ENCODE measurements around the gene TREML4. TPM values are rescaled to one million over a fixed set of nuclear protein-coding genes. Genes with fewer than 3 reads are reported as not detected.

Gene TREML4
- polyA plus RNA-seq, 2 of the 4 experiments (the other 2 are of a cell fraction) = not detected

GRCh38 chr6:41228616-41229015 is 467 bp downstream of the TREML4 start:
- Histone ChIP-seq H3K4me3 (no peak overlapping the region), H3K27ac (no peak overlapping the region), H3K4me1 (no peaks in the 10 kb centered on the region), H3K9me3 (no peaks in the 10 kb centered on the region), H3K4me2 (no peak overlapping the region)
- WGBS (ENCODE audit: missing lambda C conversion rate) = 46% methylated on average over 3 of the region's 5 CpGs
- ATAC-seq (no peak), FAIRE-seq (no peak), DNase-seq (ENCODE audit: low read depth in 1 of 2, low spot score in 1 of 2) (peak in 1 of 2 experiments; percentile 37)
- peak; percentile 20 for TF ChIP-seq MAFK (IDR thresholded peaks at IDR 0.05; ENCODE audit: partially characterized antibody)
- no peak for TF ChIP-seq RCOR1 (IDR thresholded peaks at IDR 0.05; ENCODE audit: low read depth, low read length)
- POLR2A ChIA-PET = no interaction called here
- CTCF ChIA-PET = no interaction called here

GRCh38 chr6:41229721-41230120 is 1.6 kb downstream of the TREML4 start:
- TF ChIP-seq ZSCAN20 (CRISPR knock-in tag; IDR thresholded peaks at IDR 0.05) (no peak), HES2 (IDR thresholded peaks at IDR 0.05) (no peak), FOXS1 (CRISPR knock-in tag; IDR thresholded peaks at IDR 0.05) (no peak), ATOH8 (CRISPR knock-in tag; IDR thresholded peaks at IDR 0.05; ENCODE audit: low read depth) (no peak), PHF8 (IDR thresholded peaks at IDR 0.05; ENCODE audit: borderline replicate concordance, low read depth) (no peak), CTCF (IDR thresholded peaks at IDR 0.05) (no peak), CBX2 (IDR thresholded peaks at IDR 0.05; ENCODE audit: borderline replicate concordance, low read depth) (no peak), FOSL2 (IDR thresholded peaks at IDR 0.05) (no peak), FOSL2 (CRISPR knock-in tag; IDR thresholded peaks at IDR 0.05) (no peak), NPAS2 (CRISPR knock-in tag; IDR thresholded peaks at IDR 0.05; ENCODE audit: borderline replicate concordance) (no peak), RARB (CRISPR knock-in tag; IDR thresholded peaks at IDR 0.05) (no peak), RFX5 (IDR thresholded peaks at IDR 0.05) (no peak), ZC3H11A (IDR thresholded peaks at IDR 0.05) (no peak), KDM1A (IDR thresholded peaks at IDR 0.05; ENCODE audit: low read depth) (no peak), MAFK (IDR thresholded peaks at IDR 0.05; ENCODE audit: partially characterized antibody) (no peak), NFE2L2 (conservative IDR thresholded peaks at IDR 0.05; ENCODE audit: low read length) (no peak), BHLHE40 (IDR thresholded peaks at IDR 0.05; ENCODE audit: low read depth, low read length) (no peak)
- no peak overlapping the region for H3K4me2 ChIP-seq
- no peak overlapping the region for H3K27ac ChIP-seq
- no peak overlapping the region for H3K4me3 ChIP-seq
- CTCF ChIA-PET = no interaction called here
- no peaks in the 10 kb centered on the region for H3K4me1 ChIP-seq
- ATAC-seq (no peak), DNase-seq (ENCODE audit: low read depth in 1 of 2, low spot score in 1 of 2) (no peak), FAIRE-seq (no peak)
- POLR2A ChIA-PET = no interaction called here
- WGBS (ENCODE audit: missing lambda C conversion rate) = 45% methylated on average over 4 of the region's 4 CpGs
- no peaks in the 10 kb centered on the region for H3K9me3 ChIP-seq

- H3K4me3 ChIP-seq = no peak overlapping the region
- no peak overlapping the region for H3K27ac ChIP-seq
- 13% methylated on average over 5 of the region's 5 CpGs for WGBS (ENCODE audit: missing lambda C conversion rate)
- no peaks in the 10 kb centered on the region for H3K4me1 ChIP-seq
- POLR2A ChIA-PET = no interaction called here
- DNase-seq (ENCODE audit: low read depth in 1 of 2, low spot score in 1 of 2) (no peak), FAIRE-seq (no peak), ATAC-seq (no peak)
- TF ChIP-seq HOXB5 (CRISPR knock-in tag; IDR thresholded peaks at IDR 0.05) = no peak
- TF ChIP-seq PHF8 (IDR thresholded peaks at IDR 0.05; ENCODE audit: borderline replicate concordance, low read depth) = no peak
- CTCF ChIA-PET = no interaction called here
- H3K4me2 ChIP-seq = no peak overlapping the region
- no peaks in the 10 kb centered on the region for H3K9me3 ChIP-seq
Measured at GRCh38 chr6:41231246-41231645, 3.1 kb downstream of the TREML4 start.

GRCh38 chr6:41232667-41233066 is 4.5 kb downstream of the TREML4 start:
- Histone ChIP-seq H3K4me2 (no peak overlapping the region), H3K4me3 (no peak overlapping the region), H3K4me1 (no peaks in the 10 kb centered on the region), H3K9me3 (no peaks in the 10 kb centered on the region), H3K27ac (no peak overlapping the region)
- no peak for ATAC-seq
- DNase-seq (ENCODE audit: low read depth in 1 of 2, low spot score in 1 of 2) = no peak
- POLR2A ChIA-PET = no interaction called here
- WGBS (ENCODE audit: missing lambda C conversion rate) = 70% methylated on average over 3 of the region's 6 CpGs
- no peak for FAIRE-seq
- CTCF ChIA-PET = interaction anchor here (0.8 kb wide), 1 partner anchor 11 kb away, joined by 3 read pairs; no protein-coding TSS in a partner anchor
- TF ChIP-seq BHLHE40 (IDR thresholded peaks at IDR 0.05; ENCODE audit: low read depth, low read length) (no peak), ELK1 (IDR thresholded peaks at IDR 0.05; ENCODE audit: low read depth, low read length) (no peak), PHF8 (IDR thresholded peaks at IDR 0.05; ENCODE audit: borderline replicate concordance, low read depth) (no peak), RAD21 (conservative IDR thresholded peaks at IDR 0.05 in 1 of 2, IDR thresholded peaks at IDR 0.05 in 1 of 2) (no peak), NFE2L2 (conservative IDR thresholded peaks at IDR 0.05; ENCODE audit: low read length) (no peak), HMGXB4 (CRISPR knock-in tag; IDR thresholded peaks at IDR 0.05; ENCODE audit: borderline replicate concordance) (no peak), KDM1A (IDR thresholded peaks at IDR 0.05; ENCODE audit: low read depth) (no peak), CHD2 (IDR thresholded peaks at IDR 0.05; ENCODE audit: low read length, partially characterized antibody) (no peak), BCL3 (IDR thresholded peaks at IDR 0.05) (no peak), POLR2A (IDR thresholded peaks at IDR 0.05; ENCODE audit: low read length) (no peak)
